Epithelial cell of esophagus (primary cell): ENCODE results near the gene AMZ1.

Experiments used
- DNase-seq: peaks from one replicate; pipeline ENCODE4 v3.0.0; 2010; ENCODE audit warnings: low read depth
- H3K4me3 ChIP-seq: 2 replicates; pipeline ENCODE4 v1.5.1; 2011; ENCODE audit warnings: mild to moderate bottlenecking, low read length, control low read depth
- CTCF ChIP-seq: IDR thresholded peaks from 2 replicates; pipeline ENCODE4 v1.5.1; 2011; ENCODE audit warnings: low read depth, mild to moderate bottlenecking, low read length, control low read depth, inconsistent platforms; ENCODE audit not compliant: insufficient read depth; ENCODE audit errors: missing control alignments

Gene AMZ1

GRCh38 chr7:2699289-2699620, 11.3 kb downstream of the AMZ1 start:
- DNase-seq: no peak
- no peak for TF ChIP-seq CTCF
- no peak overlapping the region for H3K4me3 ChIP-seq

GRCh38 chr7:2700141-2700850, 12.3 kb downstream of the AMZ1 start:
- DNase-seq: no peak
- TF ChIP-seq CTCF: no peak
- H3K4me3 ChIP-seq: no peak overlapping the region

- DNase-seq: no peak
- H3K4me3 ChIP-seq: no peak overlapping the region
- no peak for TF ChIP-seq CTCF
Measured at GRCh38 chr7:2701424-2701823, 13.4 kb downstream of the AMZ1 start.

- H3K4me3 ChIP-seq: no peak overlapping the region
- DNase-seq: no peak
- TF ChIP-seq CTCF: no peak
Measured at GRCh38 chr7:2701832-2702593, 14.0 kb downstream of the AMZ1 start.

GRCh38 chr7:2702594-2702957, 14.6 kb downstream of the AMZ1 start:
- DNase-seq: no peak
- TF ChIP-seq CTCF: no peak
- H3K4me3 ChIP-seq: no peak overlapping the region

- TF ChIP-seq CTCF: no peak
- DNase-seq: no peak
- no peak overlapping the region for H3K4me3 ChIP-seq
Measured at GRCh38 chr7:2705371-2706096, 17.5 kb downstream of the AMZ1 start.
